ENCODE measurements around the gene RSBN1.

DNA sequence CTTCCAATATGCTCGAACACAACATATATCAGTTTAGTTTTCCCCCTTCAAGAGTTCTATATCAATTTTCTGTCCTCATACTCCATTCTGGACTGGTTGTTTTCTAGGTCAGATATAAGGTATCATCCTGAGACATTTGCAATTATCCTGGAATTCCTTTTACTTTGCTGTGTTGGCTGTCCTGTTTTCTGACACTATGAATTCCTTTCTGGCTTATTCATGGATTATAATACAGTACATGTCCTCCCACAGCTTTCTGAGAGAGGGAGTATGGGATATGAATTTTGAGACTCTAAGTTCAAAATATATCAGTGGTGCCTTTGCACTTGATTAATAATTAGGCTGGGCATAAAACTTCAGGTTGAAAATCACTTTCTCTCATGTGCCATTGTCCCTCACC, 64.9 kb downstream of the RSBN1 start:
- TF ChIP-seq YY1 (IDR thresholded peaks at IDR 0.05; ENCODE audit: low read depth, low read length) = no peak
- TF ChIP-seq LARP7 (IDR thresholded peaks at IDR 0.05) = no peak
- no peak for TF ChIP-seq POLR2A (IDR thresholded peaks at IDR 0.05; ENCODE audit: low read depth, low read length)
- TF ChIP-seq CEBPB (IDR thresholded peaks at IDR 0.05; ENCODE audit: borderline replicate concordance in 1 of 2, low read depth in 2 of 2, low read length in 2 of 2) = no peak
- TF ChIP-seq, protein P1, sequence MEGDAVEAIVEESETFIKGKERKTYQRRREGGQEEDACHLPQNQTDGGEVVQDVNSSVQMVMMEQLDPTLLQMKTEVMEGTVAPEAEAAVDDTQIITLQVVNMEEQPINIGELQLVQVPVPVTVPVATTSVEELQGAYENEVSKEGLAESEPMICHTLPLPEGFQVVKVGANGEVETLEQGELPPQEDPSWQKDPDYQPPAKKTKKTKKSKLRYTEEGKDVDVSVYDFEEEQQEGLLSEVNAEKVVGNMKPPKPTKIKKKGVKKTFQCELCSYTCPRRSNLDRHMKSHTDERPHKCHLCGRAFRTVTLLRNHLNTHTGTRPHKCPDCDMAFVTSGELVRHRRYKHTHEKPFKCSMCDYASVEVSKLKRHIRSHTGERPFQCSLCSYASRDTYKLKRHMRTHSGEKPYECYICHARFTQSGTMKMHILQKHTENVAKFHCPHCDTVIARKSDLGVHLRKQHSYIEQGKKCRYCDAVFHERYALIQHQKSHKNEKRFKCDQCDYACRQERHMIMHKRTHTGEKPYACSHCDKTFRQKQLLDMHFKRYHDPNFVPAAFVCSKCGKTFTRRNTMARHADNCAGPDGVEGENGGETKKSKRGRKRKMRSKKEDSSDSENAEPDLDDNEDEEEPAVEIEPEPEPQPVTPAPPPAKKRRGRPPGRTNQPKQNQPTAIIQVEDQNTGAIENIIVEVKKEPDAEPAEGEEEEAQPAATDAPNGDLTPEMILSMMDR (IDR thresholded peaks at IDR 0.05 in 2 of 3, conservative IDR thresholded peaks at IDR 0.05 in 1 of 3; ENCODE audit: control insufficient read depth in 2 of 3, extremely low read depth in 1 of 3, insufficient read depth in 1 of 3, low read depth in 3 of 3, low read length in 3 of 3) = no peak
- TF ChIP-seq CHD4 (IDR thresholded peaks at IDR 0.05) = no peak
- no peak for TF ChIP-seq EZH2 (IDR thresholded peaks at IDR 0.05; ENCODE audit: borderline replicate concordance, control insufficient read depth, low read depth, low read length)
- TF ChIP-seq, protein P2, sequence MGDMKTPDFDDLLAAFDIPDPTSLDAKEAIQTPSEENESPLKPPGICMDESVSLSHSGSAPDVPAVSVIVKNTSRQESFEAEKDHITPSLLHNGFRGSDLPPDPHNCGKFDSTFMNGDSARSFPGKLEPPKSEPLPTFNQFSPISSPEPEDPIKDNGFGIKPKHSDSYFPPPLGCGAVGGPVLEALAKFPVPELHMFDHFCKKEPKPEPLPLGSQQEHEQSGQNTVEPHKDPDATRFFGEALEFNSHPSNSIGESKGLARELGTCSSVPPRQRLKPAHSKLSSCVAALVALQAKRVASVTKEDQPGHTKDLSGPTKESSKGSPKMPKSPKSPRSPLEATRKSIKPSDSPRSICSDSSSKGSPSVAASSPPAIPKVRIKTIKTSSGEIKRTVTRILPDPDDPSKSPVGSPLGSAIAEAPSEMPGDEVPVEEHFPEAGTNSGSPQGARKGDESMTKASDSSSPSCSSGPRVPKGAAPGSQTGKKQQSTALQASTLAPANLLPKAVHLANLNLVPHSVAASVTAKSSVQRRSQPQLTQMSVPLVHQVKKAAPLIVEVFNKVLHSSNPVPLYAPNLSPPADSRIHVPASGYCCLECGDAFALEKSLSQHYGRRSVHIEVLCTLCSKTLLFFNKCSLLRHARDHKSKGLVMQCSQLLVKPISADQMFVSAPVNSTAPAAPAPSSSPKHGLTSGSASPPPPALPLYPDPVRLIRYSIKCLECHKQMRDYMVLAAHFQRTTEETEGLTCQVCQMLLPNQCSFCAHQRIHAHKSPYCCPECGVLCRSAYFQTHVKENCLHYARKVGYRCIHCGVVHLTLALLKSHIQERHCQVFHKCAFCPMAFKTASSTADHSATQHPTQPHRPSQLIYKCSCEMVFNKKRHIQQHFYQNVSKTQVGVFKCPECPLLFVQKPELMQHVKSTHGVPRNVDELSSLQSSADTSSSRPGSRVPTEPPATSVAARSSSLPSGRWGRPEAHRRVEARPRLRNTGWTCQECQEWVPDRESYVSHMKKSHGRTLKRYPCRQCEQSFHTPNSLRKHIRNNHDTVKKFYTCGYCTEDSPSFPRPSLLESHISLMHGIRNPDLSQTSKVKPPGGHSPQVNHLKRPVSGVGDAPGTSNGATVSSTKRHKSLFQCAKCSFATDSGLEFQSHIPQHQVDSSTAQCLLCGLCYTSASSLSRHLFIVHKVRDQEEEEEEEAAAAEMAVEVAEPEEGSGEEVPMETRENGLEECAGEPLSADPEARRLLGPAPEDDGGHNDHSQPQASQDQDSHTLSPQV (IDR thresholded peaks at IDR 0.05) = no peak

All from GM12878 (cell line).